HepG2 (cell line): ENCODE measurements around the gene MTMR10. TPM values are rescaled to one million over a fixed set of nuclear protein-coding genes. Genes with fewer than 3 reads are reported as not detected.

ENCODE experiments used
- ATF7 ChIP-seq, 2 experiments: fragments of 450-650 bp in 1 of 2; sonication (generic) in 1 of 2; formaldehyde crosslinking in 1 of 2; IDR thresholded peaks; 2 replicates each; pipeline versions ENCODE4 v1.4.0 to v1.6.1; 2016 to 2020; ENCODE audit warnings: antibody characterized with exemption in 1 of 2, mild to moderate bottlenecking in 1 of 2, missing genetic modification reagents in 1 of 2
- BCL3 ChIP-seq: sonication (generic); formaldehyde crosslinking; IDR thresholded peaks from 2 replicates; pipeline ENCODE4 v1.5.1; 2020; ENCODE audit warnings: mild to moderate bottlenecking, missing genetic modification reagents, moderate library complexity
- EED ChIP-seq: sonication (generic); formaldehyde crosslinking; IDR thresholded peaks from 2 replicates; pipeline ENCODE4 v1.5.0; 2020; ENCODE audit warnings: mild to moderate bottlenecking, missing genetic modification reagents
- ESRRA ChIP-seq: sonication (generic); formaldehyde crosslinking; IDR thresholded peaks from 2 replicates; pipeline ENCODE4 v1.5.1; 2020; ENCODE audit warnings: mild to moderate bottlenecking, low read depth, missing genetic modification reagents
- FOXA1 ChIP-seq, 2 experiments: fragments of 450-650 bp in 1 of 2; sonication (generic) in 1 of 2; formaldehyde crosslinking in 1 of 2; IDR thresholded peaks; 2 replicates each; pipeline versions ENCODE4 v1.4.0 to v1.6.1; 2016 to 2020; ENCODE audit warnings: missing genetic modification reagents in 1 of 2
- FOXK2 ChIP-seq: fragments of 450-650 bp; IDR thresholded peaks from 2 replicates; pipeline ENCODE4 v1.6.1; 2016
- HCFC1 ChIP-seq: fragments of 150-350 bp; IDR thresholded peaks from 2 replicates; pipeline ENCODE4 v1.6.1; 2014; ENCODE audit warnings: low read depth, low read length
- ISL2 ChIP-seq: sonication (generic); formaldehyde crosslinking; IDR thresholded peaks from 2 replicates; pipeline ENCODE4 v1.5.0; 2020; ENCODE audit warnings: missing genetic modification reagents
- MYNN ChIP-seq: sonication (generic); formaldehyde crosslinking; IDR thresholded peaks from 2 replicates; pipeline ENCODE4 v1.4.0; 2020; ENCODE audit warnings: mild to moderate bottlenecking, low read depth, missing genetic modification reagents
- NFIB ChIP-seq: sonication (generic); formaldehyde crosslinking; IDR thresholded peaks from 2 replicates; pipeline ENCODE4 v1.9.0; 2021; ENCODE audit warnings: missing genetic modification reagents, mild to moderate bottlenecking, borderline replicate concordance
- NFYB ChIP-seq: sonication (generic); formaldehyde crosslinking; IDR thresholded peaks from 2 replicates; pipeline ENCODE4 v1.4.0; 2020; ENCODE audit warnings: missing genetic modification reagents
- NFYC ChIP-seq: IDR thresholded peaks from 2 replicates; pipeline ENCODE4 v1.6.1; 2016; ENCODE audit warnings: missing genetic modification reagents, missing compliant biosample characterization
- NONO ChIP-seq, 2 experiments: fragments of 450-650 bp in 1 of 2; sonication (generic) in 1 of 2; formaldehyde crosslinking in 1 of 2; IDR thresholded peaks in 1 of 2; conservative IDR thresholded peaks in 1 of 2; 2 replicates each; pipeline versions ENCODE4 v1.6.1 to v1.8.0; 2017 to 2022; ENCODE audit warnings: mild to moderate bottlenecking in 1 of 2, missing genetic modification reagents in 1 of 2, moderate library complexity in 1 of 2
- SIN3B ChIP-seq: fragments of 150-350 bp; IDR thresholded peaks from 2 replicates; pipeline ENCODE4 v1.6.1; 2014; ENCODE audit warnings: low read length
- SMAD3 ChIP-seq: sonication (generic); formaldehyde crosslinking; IDR thresholded peaks from 2 replicates; pipeline ENCODE4 v1.4.0; 2020; ENCODE audit warnings: missing genetic modification reagents
- SRSF4 ChIP-seq: fragments of 200-400 bp; formaldehyde crosslinking; IDR thresholded peaks from one replicate; pipeline ENCODE4 v1.6.1; 2018; ENCODE audit warnings: mild to moderate bottlenecking, low read depth, low read length, moderate library complexity; ENCODE audit not compliant: poor library complexity, severe bottlenecking
- TCF7L2 ChIP-seq: IDR thresholded peaks from 2 replicates; pipeline ENCODE4 v1.6.1; 2011; ENCODE audit warnings: mild to moderate bottlenecking, low read depth, low read length, moderate library complexity
- ZBTB3 ChIP-seq: sonication (generic); formaldehyde crosslinking; IDR thresholded peaks from 2 replicates; pipeline ENCODE4 v1.4.0; 2020; ENCODE audit warnings: low read depth, mild to moderate bottlenecking, moderate library complexity, missing genetic modification reagents, borderline replicate concordance
- ZBTB37 ChIP-seq: sonication (generic); formaldehyde crosslinking; IDR thresholded peaks from 2 replicates; pipeline ENCODE4 v1.4.0; 2020; ENCODE audit warnings: mild to moderate bottlenecking, missing genetic modification reagents
- ZBTB7B ChIP-seq: sonication (generic); formaldehyde crosslinking; IDR thresholded peaks from 2 replicates; pipeline ENCODE4 v1.4.0; 2020; ENCODE audit warnings: missing genetic modification reagents
- ZFP82 ChIP-seq: sonication (generic); formaldehyde crosslinking; IDR thresholded peaks from 2 replicates; pipeline ENCODE4 v1.5.1; 2020; ENCODE audit warnings: mild to moderate bottlenecking, missing genetic modification reagents, borderline replicate concordance
- ZNF10 ChIP-seq: sonication (generic); formaldehyde crosslinking; IDR thresholded peaks from 2 replicates; pipeline ENCODE4 v1.4.0; 2020; ENCODE audit warnings: mild to moderate bottlenecking, low read depth, missing genetic modification reagents, borderline replicate concordance
- ZNF138 ChIP-seq: sonication (generic); formaldehyde crosslinking; IDR thresholded peaks from 2 replicates; pipeline ENCODE4 v1.5.0; 2020; ENCODE audit warnings: mild to moderate bottlenecking, low read depth, missing genetic modification reagents
- ZNF263 ChIP-seq: sonication (generic); formaldehyde crosslinking; IDR thresholded peaks from 2 replicates; pipeline ENCODE4 v1.4.0; 2020; ENCODE audit warnings: missing genetic modification reagents
- ZNF264 ChIP-seq: sonication (generic); formaldehyde crosslinking; IDR thresholded peaks from 2 replicates; pipeline ENCODE4 v1.4.0; 2020; ENCODE audit warnings: missing genetic modification reagents
- ZNF367 ChIP-seq: sonication (generic); formaldehyde crosslinking; IDR thresholded peaks from 2 replicates; pipeline ENCODE4 v1.4.0; 2020; ENCODE audit warnings: missing genetic modification reagents, borderline replicate concordance
- ZNF549 ChIP-seq: sonication (generic); formaldehyde crosslinking; IDR thresholded peaks from 2 replicates; pipeline ENCODE4 v1.5.0; 2020; ENCODE audit warnings: missing genetic modification reagents
- ZNF564 ChIP-seq: sonication (generic); formaldehyde crosslinking; IDR thresholded peaks from 2 replicates; pipeline ENCODE4 v1.8.1; 2023; ENCODE audit warnings: mild to moderate bottlenecking, missing genetic modification reagents
- ZNF619 ChIP-seq: sonication (generic); formaldehyde crosslinking; IDR thresholded peaks from 2 replicates; pipeline ENCODE4 v1.4.0; 2020; ENCODE audit warnings: mild to moderate bottlenecking, missing genetic modification reagents
- ZNF709 ChIP-seq: sonication (generic); formaldehyde crosslinking; IDR thresholded peaks from 2 replicates; pipeline ENCODE4 v1.5.0; 2020; ENCODE audit warnings: mild to moderate bottlenecking, missing genetic modification reagents
- polyA plus RNA-seq, 8 experiments: library from polyadenylated mRNA; depleted of rRNA in 3 of 8; stranded (reverse) in 7 of 8; unstranded in 1 of 8; fragments of >200 nt; fragmentation: Illumina TruSeq in 4 of 8; extraction: Trizol in 4 of 8; gene quantifications; 2 replicates each; pipeline versions ENCODE4 v1.2.1 to v1.2.3, GENCODE V29; 2011 to 2016; ENCODE audit warnings: low read depth in 4 of 8, missing spikeins in 1 of 8, mixed read lengths in 1 of 8; ENCODE audit not compliant: insufficient read depth in 1 of 8
- total RNA-seq, 5 experiments: library from RNA; depleted of rRNA; stranded (reverse); fragments of >200 nt; fragmentation: Illumina TruSeq; extraction: Trizol; gene quantifications; 2 replicates each; pipeline ENCODE4 v1.2.3, GENCODE V29; 2016; ENCODE audit warnings: low read depth in 1 of 5

The MTMR10 gene
- total and polyA plus RNA-seq, 2 of the 13 experiments (the other 11 are each of a cell fraction or from before 2014, with no cell fraction given): 10.2 to 17.4 TPM

DNA sequence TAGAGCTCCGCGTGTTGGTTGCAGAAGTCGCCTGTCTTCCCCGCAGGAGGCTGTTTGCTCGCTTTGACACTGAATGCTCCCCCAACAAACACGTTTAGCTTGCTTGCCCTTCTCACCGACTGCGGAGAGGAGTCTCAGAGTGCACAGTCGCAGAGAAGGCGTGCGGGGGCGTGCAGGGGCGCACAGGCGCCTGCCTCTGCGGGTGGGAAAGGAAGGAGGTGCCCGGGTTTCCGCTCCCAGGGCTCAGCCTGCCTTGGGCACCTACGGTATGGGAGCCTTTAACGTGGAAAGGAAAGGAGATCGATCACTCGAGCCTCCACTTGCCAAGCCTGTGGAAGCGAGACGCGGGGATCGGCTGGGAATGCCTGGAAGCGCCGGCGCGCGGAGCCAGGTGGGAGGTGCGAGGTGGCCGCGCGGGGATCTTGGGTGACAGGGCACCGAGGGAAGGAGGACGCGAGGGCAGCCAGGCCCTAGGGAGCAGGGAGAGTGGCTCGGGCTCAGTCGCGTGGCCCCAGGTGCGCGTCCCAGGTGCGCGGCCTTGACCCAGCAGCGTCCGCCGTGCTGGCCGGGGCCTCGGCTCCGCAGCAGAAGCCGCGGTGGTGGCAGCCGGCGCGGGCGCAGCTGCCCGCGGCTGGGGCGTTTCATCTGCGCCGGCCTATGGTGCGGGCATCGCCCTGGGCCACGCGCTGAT lies 87.8 kb downstream of the MTMR10 start, which contains the start of gene FAN1 (continued):
- TF ChIP-seq NONO (IDR thresholded peaks at IDR 0.05) (no peak), NONO (CRISPR knock-in tag; conservative IDR thresholded peaks at IDR 0.05) (peak; percentile 97), ISL2 (CRISPR knock-in tag) (peak; percentile 55; the same call in 1 of the 2 replicates), ZBTB7B (peak; percentile 76; the same call in 1 of the 2 replicates), SMAD3 (peak; percentile 41; the same call in 1 of the 2 replicates), TCF7L2 (no peak), NFYC (CRISPR knock-in tag) (no peak), ZNF10 (no peak), BCL3 (CRISPR knock-in tag) (no peak; the same call in 1 of the 2 replicates), SIN3B (no peak; the same call in 1 of the 2 replicates), ESRRA (CRISPR knock-in tag) (peak; percentile 63; the same call in 1 of the 2 replicates), EED (CRISPR knock-in tag) (peak; percentile 80), ZFP82 (no peak), HCFC1 (peak; percentile 52), ZNF619 (CRISPR knock-in tag) (peak; percentile 94), NFIB (CRISPR knock-in tag) (no peak), ZNF138 (CRISPR knock-in tag) (no peak), ZNF549 (CRISPR knock-in tag) (no peak), MYNN (peak; percentile 91), ZBTB3 (CRISPR knock-in tag) (no peak; the same call in 1 of the 2 replicates), FOXK2 (no peak), ZNF709 (CRISPR knock-in tag) (peak; percentile 85), SRSF4 (no peak), NFYB (CRISPR knock-in tag) (peak; percentile 42; the same call in 1 of the 2 replicates), ZNF264 (no peak; the same call in 1 of the 2 replicates), ZBTB37 (CRISPR knock-in tag) (no peak), ATF7 (IDR thresholded peaks at IDR 0.05) (no peak), ATF7 (CRISPR knock-in tag; IDR thresholded peaks at IDR 0.05) (0 out of 2 replicates have a peak, but pooled peaks have one; percentile 59), FOXA1 (IDR thresholded peaks at IDR 0.05) (no peak), FOXA1 (CRISPR knock-in tag; IDR thresholded peaks at IDR 0.05) (peak; percentile 47; the same call in 1 of the 2 replicates), ZNF564 (no peak; the same call in none of the 2 replicates), ZNF367 (CRISPR knock-in tag) (no peak), ZNF263 (peak; percentile 81)
